Measurements from ENCODE around the gene TRAPPC11.

Gene TRAPPC11

GRCh38 chr4:183631577-183632198 is 27.4 kb upstream of the TRAPPC11 start:
- in situ Hi-C loops (cut with MboI; ENCODE audit: low sequenced_read_pairs, unreplicated experiment), result no loop called here
- DNase-seq (ENCODE audit: low spot score), result no peak
- no peak for TF ChIP-seq CTCF (IDR thresholded peaks at IDR 0.05; ENCODE audit: borderline replicate concordance, control extremely low read depth, extremely low read depth, insufficient read depth, missing control alignments)

- in situ Hi-C loops (cut with MboI; ENCODE audit: low sequenced_read_pairs, unreplicated experiment), result no loop called here
- DNase-seq (ENCODE audit: low spot score), result no peak
- no peak for TF ChIP-seq CTCF (IDR thresholded peaks at IDR 0.05; ENCODE audit: borderline replicate concordance, control extremely low read depth, extremely low read depth, insufficient read depth, missing control alignments)
These were observed 26.4 kb upstream of the TRAPPC11 start for GRCh38 chr4:183632689-183633088.

GRCh38 chr4:183633476-183634400 is 25.4 kb upstream of the TRAPPC11 start:
- TF ChIP-seq CTCF (IDR thresholded peaks at IDR 0.05; ENCODE audit: borderline replicate concordance, control extremely low read depth, extremely low read depth, insufficient read depth, missing control alignments), result no peak
- no peak for DNase-seq (ENCODE audit: low spot score)
- in situ Hi-C loops (cut with MboI; ENCODE audit: low sequenced_read_pairs, unreplicated experiment), result no loop called here

GRCh38 chr4:183635321-183635720 is 23.8 kb upstream of the TRAPPC11 start:
- DNase-seq (ENCODE audit: low spot score), result no peak
- no peak for TF ChIP-seq CTCF (IDR thresholded peaks at IDR 0.05; ENCODE audit: borderline replicate concordance, control extremely low read depth, extremely low read depth, insufficient read depth, missing control alignments)
- in situ Hi-C loops (cut with MboI; ENCODE audit: low sequenced_read_pairs, unreplicated experiment), result no loop called here

- DNase-seq (ENCODE audit: low spot score), result no peak
- TF ChIP-seq CTCF (IDR thresholded peaks at IDR 0.05; ENCODE audit: borderline replicate concordance, control extremely low read depth, extremely low read depth, insufficient read depth, missing control alignments), result no peak
- in situ Hi-C loops (cut with MboI; ENCODE audit: low sequenced_read_pairs, unreplicated experiment), result no loop called here
These were observed 23.4 kb upstream of the TRAPPC11 start for GRCh38 chr4:183635741-183636140.

- TF ChIP-seq CTCF (IDR thresholded peaks at IDR 0.05; ENCODE audit: borderline replicate concordance, control extremely low read depth, extremely low read depth, insufficient read depth, missing control alignments), result no peak
- no peak for DNase-seq (ENCODE audit: low spot score)
- in situ Hi-C loops (cut with MboI; ENCODE audit: low sequenced_read_pairs, unreplicated experiment), result no loop called here
These were observed 22.6 kb upstream of the TRAPPC11 start for GRCh38 chr4:183636503-183636902.
